Keratinocyte (primary cell): ENCODE measurements around the gene INPP5A. TPM values are rescaled to one million over a fixed set of nuclear protein-coding genes. Genes with fewer than 3 reads are reported as not detected.

Experiments
- DNase-seq: peaks from one replicate; pipeline ENCODE4 v3.0.0-alpha.2; 2011; ENCODE audit warnings: low read depth, missing footprints, low spot score
- FAIRE-seq: peaks from 2 replicates; lab custom pipeline; 2011; peaks lifted over from hg19 to GRCh38; lab: Jason Lieb, UNC
- H2AFZ ChIP-seq: 2 replicates; pipeline ENCODE4 v1.6.0; 2012; ENCODE audit warnings: low read length, control low read depth, inconsistent platforms; ENCODE audit not compliant: control insufficient read depth
- H3K27ac ChIP-seq: 2 replicates; pipeline ENCODE4 v1.5.1; 2011; ENCODE audit warnings: low read length; ENCODE audit not compliant: control insufficient read depth, insufficient read depth
- H3K27me3 ChIP-seq: 3 replicates; pipeline ENCODE4 v1.6.0; 2011; ENCODE audit warnings: low read length; ENCODE audit not compliant: control insufficient read depth, insufficient read depth; ENCODE audit errors: extremely low read depth
- H3K36me3 ChIP-seq, 2 experiments: 2 replicates in 1 of 2; 3 replicates in 1 of 2; pipeline ENCODE4 v1.5.1; 2011; ENCODE audit warnings: low read length in 2 of 2, mild to moderate bottlenecking in 1 of 2; ENCODE audit not compliant: control insufficient read depth in 2 of 2, insufficient read depth in 2 of 2; ENCODE audit errors: extremely low read depth in 1 of 2
- H3K4me1 ChIP-seq: 3 replicates; pipeline ENCODE4 v1.5.1; 2011; ENCODE audit warnings: low read length; ENCODE audit not compliant: control insufficient read depth, insufficient read depth; ENCODE audit errors: extremely low read depth
- H3K4me2 ChIP-seq: 3 replicates; pipeline ENCODE4 v1.6.0; 2011; ENCODE audit warnings: low read depth, low read length; ENCODE audit not compliant: control insufficient read depth, insufficient read depth; ENCODE audit errors: extremely low read depth
- H3K4me3 ChIP-seq, 3 experiments: fragments of 200-600 bp in 1 of 3; sonication (generic) in 1 of 3; 2 replicates in 2 of 3; 3 replicates in 1 of 3; pipeline ENCODE4 v1.5.1; 2011 to 2016; ENCODE audit warnings: low read length in 3 of 3, mild to moderate bottlenecking in 3 of 3, control low read depth in 2 of 3, inconsistent platforms in 1 of 3, low read depth in 1 of 3, mixed read lengths in 1 of 3, mixed run types in 1 of 3, moderate library complexity in 1 of 3; ENCODE audit not compliant: control insufficient read depth in 2 of 3, insufficient read depth in 2 of 3; ENCODE audit errors: extremely low read depth in 1 of 3
- H3K79me2 ChIP-seq: 2 replicates; pipeline ENCODE4 v1.6.0; 2012; ENCODE audit warnings: low read length; ENCODE audit not compliant: control insufficient read depth, insufficient read depth
- H3K9ac ChIP-seq: 3 replicates; pipeline ENCODE4 v1.6.0; 2011; ENCODE audit warnings: low read length; ENCODE audit not compliant: control insufficient read depth, insufficient read depth; ENCODE audit errors: extremely low read depth
- H3K9me1 ChIP-seq: 3 replicates; pipeline ENCODE4 v1.6.0; 2011; ENCODE audit warnings: low read length; ENCODE audit not compliant: control insufficient read depth, insufficient read depth; ENCODE audit errors: extremely low read depth
- H3K9me3 ChIP-seq: 2 replicates; pipeline ENCODE4 v1.5.1; 2012; ENCODE audit warnings: low read depth, low read length; ENCODE audit not compliant: control insufficient read depth
- H4K20me1 ChIP-seq: 3 replicates; pipeline ENCODE4 v1.6.0; 2011; ENCODE audit warnings: low read length; ENCODE audit not compliant: control insufficient read depth, insufficient read depth; ENCODE audit errors: extremely low read depth
- EZH2 ChIP-seq: IDR thresholded peaks from one replicate; pipeline ENCODE4 v1.6.1; 2012; ENCODE audit warnings: inconsistent platforms, mild to moderate bottlenecking, low read length, moderate library complexity
- dilution Hi-C: fragments of 300-500 bp; cut with MboI; formaldehyde crosslinking; loops from one replicate; pipeline ENCODE4 v1.7.0; 2020; ENCODE audit warnings: low sequenced_read_pairs; ENCODE audit not compliant: extremely low pct_ligation_motif_present
- polyA plus RNA-seq, 5 experiments: library from polyadenylated mRNA; depleted of rRNA in 3 of 5; stranded (reverse) in 3 of 5; stranded (forward) in 1 of 5; unstranded in 1 of 5; fragments of >200 nt; gene quantifications; 1 replicate in 1 of 5; 2 replicates in 3 of 5; 3 replicates in 1 of 5; pipeline versions ENCODE4 v1.2.1 to v1.2.3, GENCODE V29; 2011 to 2012; ENCODE audit warnings: missing spikeins in 2 of 5, low read depth in 1 of 5, low replicate concordance in 1 of 5
- TF ChIP-seq, protein P1 (sequence below), 3 experiments: IDR thresholded peaks in 1 of 3; conservative IDR thresholded peaks in 1 of 3; optimal IDR thresholded peaks in 1 of 3; 2 replicates in 2 of 3; 3 replicates in 1 of 3; pipeline versions ENCODE3 to v1.5.1; 2011; ENCODE audit warnings: low read length in 3 of 3, mild to moderate bottlenecking in 3 of 3, moderate library complexity in 2 of 3, control low read depth in 1 of 3, inconsistent platforms in 1 of 3; ENCODE audit not compliant: insufficient read depth in 2 of 3; ENCODE audit errors: extremely low read depth in 1 of 3

INPP5A gene
- polyA plus RNA-seq, 1 donor (not counting 4 experiments of a cell fraction or from before 2014, with no cell fraction given): 11.2 TPM

- Histone ChIP-seq H3K9me1 (no peaks in the 10 kb centered on the region), H4K20me1 (peaks cover 11% of the 10 kb centered on the region), H3K4me2 (no peak overlapping the region), H3K79me2 (peaks cover 31% of the 10 kb centered on the region), H3K27ac (no peak overlapping the region), H3K9ac (no peak overlapping the region), H3K9me3 (no peaks in the 10 kb centered on the region), H2AFZ (no peak overlapping the region), H3K4me1 (peaks cover 6% of the 10 kb centered on the region), H3K4me3 (no peak overlapping the region), H3K27me3 (no peaks in the 10 kb centered on the region), H3K36me3 (no peaks in the 10 kb centered on the region)
- FAIRE-seq (no peak), DNase-seq (no peak)
- dilution Hi-C loops: no loop called here
- TF ChIP-seq, protein P1, sequence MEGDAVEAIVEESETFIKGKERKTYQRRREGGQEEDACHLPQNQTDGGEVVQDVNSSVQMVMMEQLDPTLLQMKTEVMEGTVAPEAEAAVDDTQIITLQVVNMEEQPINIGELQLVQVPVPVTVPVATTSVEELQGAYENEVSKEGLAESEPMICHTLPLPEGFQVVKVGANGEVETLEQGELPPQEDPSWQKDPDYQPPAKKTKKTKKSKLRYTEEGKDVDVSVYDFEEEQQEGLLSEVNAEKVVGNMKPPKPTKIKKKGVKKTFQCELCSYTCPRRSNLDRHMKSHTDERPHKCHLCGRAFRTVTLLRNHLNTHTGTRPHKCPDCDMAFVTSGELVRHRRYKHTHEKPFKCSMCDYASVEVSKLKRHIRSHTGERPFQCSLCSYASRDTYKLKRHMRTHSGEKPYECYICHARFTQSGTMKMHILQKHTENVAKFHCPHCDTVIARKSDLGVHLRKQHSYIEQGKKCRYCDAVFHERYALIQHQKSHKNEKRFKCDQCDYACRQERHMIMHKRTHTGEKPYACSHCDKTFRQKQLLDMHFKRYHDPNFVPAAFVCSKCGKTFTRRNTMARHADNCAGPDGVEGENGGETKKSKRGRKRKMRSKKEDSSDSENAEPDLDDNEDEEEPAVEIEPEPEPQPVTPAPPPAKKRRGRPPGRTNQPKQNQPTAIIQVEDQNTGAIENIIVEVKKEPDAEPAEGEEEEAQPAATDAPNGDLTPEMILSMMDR (optimal IDR thresholded peaks at IDR 0.05 in 1 of 3, IDR thresholded peaks at IDR 0.05 in 1 of 3, conservative IDR thresholded peaks at IDR 0.05 in 1 of 3; ENCODE audit: extremely low read depth in 1 of 3, insufficient read depth in 2 of 3, low read length in 3 of 3): no peak
- TF ChIP-seq EZH2: no peak
Measured at GRCh38 chr10:132589015-132589414, 51.4 kb downstream of the INPP5A start.

GRCh38 chr10:132589681-132590080 lies 52.1 kb downstream of the INPP5A start:
- no peak overlapping the region for H3K4me3 ChIP-seq
- FAIRE-seq: no peak
- H3K27me3 ChIP-seq: no peaks in the 10 kb centered on the region
- no peak overlapping the region for H2AFZ ChIP-seq
- dilution Hi-C loops: no loop called here
- no peak for TF ChIP-seq EZH2
- H3K9me1 ChIP-seq: no peaks in the 10 kb centered on the region
- no peak overlapping the region for H3K4me2 ChIP-seq
- peaks cover 6% of the 10 kb centered on the region for H3K4me1 ChIP-seq
- H3K9me3 ChIP-seq: no peaks in the 10 kb centered on the region
- DNase-seq: no peak
- H4K20me1 ChIP-seq: peaks cover 11% of the 10 kb centered on the region
- no peaks in the 10 kb centered on the region for H3K36me3 ChIP-seq
- no peak overlapping the region for H3K9ac ChIP-seq
- H3K27ac ChIP-seq: no peak overlapping the region
- H3K79me2 ChIP-seq: peaks cover 38% of the 10 kb centered on the region

DNA sequence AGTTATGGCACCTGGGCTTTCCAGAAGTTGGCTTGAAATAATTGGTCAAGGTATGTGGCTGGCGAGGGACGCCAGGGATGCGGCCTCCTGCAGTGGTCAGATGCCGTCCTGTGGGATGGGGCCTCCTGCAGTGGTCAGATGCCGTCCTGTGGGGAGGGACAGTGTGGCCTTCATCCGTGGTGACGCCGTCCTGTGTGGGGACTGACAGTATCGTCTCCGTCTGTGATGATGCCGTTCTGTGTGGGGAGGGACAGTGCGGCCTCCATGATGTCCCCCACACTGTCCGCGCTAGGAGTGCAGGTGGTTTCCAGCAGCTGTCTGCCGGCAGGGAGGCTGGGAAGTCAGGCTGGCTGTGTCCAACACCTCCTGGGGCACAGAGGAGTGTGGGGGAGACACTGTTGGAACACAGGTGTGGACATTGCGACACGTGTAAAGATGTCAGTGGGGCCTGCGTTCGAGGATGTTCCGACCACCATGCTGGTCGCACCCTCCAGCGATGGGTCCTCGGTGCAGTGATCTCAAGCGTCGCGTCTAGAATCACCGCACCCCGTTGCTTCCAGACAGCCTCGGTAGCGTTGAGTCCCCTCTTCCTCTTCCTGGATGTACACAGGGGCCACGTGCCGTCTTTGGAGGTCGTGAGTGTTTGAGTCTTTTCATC lies 52.6 kb downstream of the INPP5A start:
- Histone ChIP-seq H3K79me2 (peaks cover 38% of the 10 kb centered on the region), H3K4me2 (no peak overlapping the region), H3K9me3 (no peaks in the 10 kb centered on the region), H3K9me1 (no peaks in the 10 kb centered on the region), H3K27me3 (no peaks in the 10 kb centered on the region), H3K9ac (no peak overlapping the region), H3K4me3 (no peak overlapping the region), H3K36me3 (no peaks in the 10 kb centered on the region), H4K20me1 (peaks cover 11% of the 10 kb centered on the region), H2AFZ (no peak overlapping the region), H3K27ac (no peak overlapping the region), H3K4me1 (peaks cover 6% of the 10 kb centered on the region)
- dilution Hi-C loops: no loop called here
- no peak for FAIRE-seq
- no peak for DNase-seq
- TF ChIP-seq, protein P1 (optimal IDR thresholded peaks at IDR 0.05 in 1 of 3, IDR thresholded peaks at IDR 0.05 in 1 of 3, conservative IDR thresholded peaks at IDR 0.05 in 1 of 3; ENCODE audit: extremely low read depth in 1 of 3, insufficient read depth in 2 of 3, low read length in 3 of 3): no peak
- no peak for TF ChIP-seq EZH2
